HG02938 (cell line): ENCODE data around the gene MAMSTR.

Experiments used
- ATAC-seq: cut with Tn5 transposase; IDR thresholded peaks from one replicate; pipeline ENCODE4 v1.9.1; 2021; ENCODE audit warnings: mild to moderate bottlenecking, moderate library complexity; ENCODE audit not compliant: unreplicated experiment

MAMSTR gene

DNA sequence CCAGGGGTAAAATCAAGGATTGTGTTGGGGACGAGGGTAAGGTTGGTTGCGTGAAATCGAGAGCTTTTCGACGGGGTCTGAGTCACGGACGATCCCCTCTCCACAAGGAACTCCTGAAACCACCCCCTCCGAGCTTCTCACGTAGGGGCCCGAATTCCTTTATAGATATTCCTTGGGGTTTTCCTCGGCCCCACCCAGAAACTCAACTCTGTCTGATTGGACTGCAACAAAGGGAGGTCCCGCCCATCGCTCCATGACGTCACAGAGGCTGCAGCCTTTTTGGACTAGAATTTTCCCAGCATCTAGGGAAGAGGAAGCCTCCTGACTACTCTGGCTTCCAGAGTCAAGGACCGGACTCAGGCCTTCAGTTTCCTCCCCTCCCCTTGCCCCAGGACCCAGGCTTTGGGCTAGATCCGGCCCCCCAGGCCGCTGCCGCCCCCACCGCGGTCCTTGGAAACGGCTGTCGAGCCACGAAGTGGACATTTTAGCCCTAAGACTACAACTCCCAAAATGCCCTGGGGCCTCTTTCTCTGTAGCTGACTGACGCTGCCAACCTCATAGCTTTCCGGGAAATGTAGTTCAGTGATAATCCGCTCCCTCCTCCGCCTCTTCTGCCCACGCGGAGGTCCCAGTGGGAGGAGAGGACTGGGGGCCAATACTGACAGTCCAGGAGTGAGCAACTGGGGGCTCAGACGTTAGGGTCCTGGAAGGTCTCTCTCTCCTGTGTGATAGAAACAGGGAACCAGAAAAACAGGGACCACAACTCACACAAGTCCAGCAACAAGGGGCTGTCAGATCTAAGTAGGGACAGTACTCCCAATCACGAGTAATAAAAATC is 27.4 kb upstream of the MAMSTR start, which contains the start of gene IZUMO1:
Gene IZUMO1, minus strand, starts transcription at position 172 of the 838 bp plus-strand sequence. CDS start 1,050 bp downstream, outside the sequence.
- ATAC-seq, result no peak

DNA sequence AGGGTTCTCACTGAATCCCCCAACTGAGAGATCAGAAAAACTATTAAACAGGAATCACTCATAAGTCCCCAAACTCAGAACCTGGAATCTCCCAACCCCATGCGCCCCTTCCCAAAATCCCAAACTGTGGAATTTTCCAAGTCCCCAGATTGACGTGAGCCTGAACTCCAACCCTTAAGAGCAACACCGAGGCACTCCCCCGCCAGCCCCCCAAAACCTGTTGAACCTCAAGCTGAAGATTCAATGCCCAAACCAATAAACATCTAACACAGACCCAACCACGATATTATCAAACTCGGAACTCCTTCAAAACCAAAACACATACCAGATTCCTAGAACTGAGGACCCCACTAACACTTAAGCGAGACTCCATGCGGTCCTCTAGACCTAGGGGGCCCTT is 26.6 kb upstream of the MAMSTR start:
- no peak for ATAC-seq

DNA sequence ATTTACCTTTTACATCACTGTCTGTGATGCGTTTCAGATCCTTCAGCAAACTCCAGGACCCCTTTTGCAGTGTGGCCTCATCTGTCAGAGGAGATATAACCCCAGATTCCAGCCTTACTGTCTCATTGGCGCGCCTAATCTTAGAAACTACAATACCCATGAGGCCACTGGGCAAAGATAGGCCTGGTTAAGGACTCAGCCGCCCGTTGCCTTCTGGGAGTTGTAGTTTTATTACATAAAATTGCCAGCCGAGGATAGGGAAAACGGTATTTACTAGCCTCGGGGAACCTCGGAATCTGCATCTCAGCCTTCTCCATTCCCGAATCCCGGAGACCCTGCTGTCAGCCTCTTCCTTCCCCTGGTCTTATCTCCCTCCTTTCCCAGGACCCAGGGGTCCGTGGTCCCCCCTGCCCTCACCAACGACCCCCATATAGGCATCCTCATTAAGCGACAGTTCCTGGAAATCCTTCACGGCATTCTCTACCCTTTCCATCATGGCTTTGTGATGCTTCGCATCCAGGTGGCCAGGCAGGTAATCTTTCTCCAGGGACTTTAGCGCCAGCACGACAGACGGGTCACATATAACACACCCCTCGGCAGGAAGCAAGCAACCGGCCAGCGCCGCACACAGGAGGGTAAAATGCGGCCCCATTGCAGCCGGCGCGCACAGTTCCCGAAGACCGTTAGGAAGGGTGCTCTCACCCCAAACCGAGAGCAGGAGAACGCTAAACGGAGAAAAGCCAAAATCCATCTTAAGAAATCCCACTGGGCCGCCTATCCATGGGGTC is 25.9 kb upstream of the MAMSTR start:
- ATAC-seq, result no peak

DNA sequence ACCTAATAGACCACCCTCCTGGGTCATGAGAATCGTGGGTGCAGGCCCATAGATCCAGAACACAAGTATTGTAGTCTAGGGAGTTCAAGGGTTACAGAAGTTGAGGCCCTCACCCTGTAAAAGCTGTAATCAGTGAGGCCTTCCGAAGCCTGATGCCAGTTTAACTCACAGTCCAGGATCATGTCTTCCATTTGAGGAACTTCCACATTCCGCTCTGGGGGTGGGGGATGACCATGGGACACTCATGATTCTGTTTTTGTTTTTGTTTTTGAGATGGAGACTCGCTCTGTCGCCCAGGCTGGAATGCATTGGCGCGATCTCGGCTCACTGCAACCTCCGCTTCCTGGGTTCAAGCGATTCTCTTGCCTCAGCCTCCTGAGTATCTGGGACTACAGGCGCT is 22.6 kb upstream of the MAMSTR start:
- ATAC-seq, result no peak

GRCh38 chr19:48741129-48741999 is 21.8 kb upstream of the MAMSTR start:
- no peak for ATAC-seq

GRCh38 chr19:48740164-48740972 is 20.8 kb upstream of the MAMSTR start, which contains the start of gene RASIP1:
RASIP1 (minus strand) TSS chr19:48740610; CDS start chr19:48740282, 328 bp downstream.
- no peak for ATAC-seq

DNA sequence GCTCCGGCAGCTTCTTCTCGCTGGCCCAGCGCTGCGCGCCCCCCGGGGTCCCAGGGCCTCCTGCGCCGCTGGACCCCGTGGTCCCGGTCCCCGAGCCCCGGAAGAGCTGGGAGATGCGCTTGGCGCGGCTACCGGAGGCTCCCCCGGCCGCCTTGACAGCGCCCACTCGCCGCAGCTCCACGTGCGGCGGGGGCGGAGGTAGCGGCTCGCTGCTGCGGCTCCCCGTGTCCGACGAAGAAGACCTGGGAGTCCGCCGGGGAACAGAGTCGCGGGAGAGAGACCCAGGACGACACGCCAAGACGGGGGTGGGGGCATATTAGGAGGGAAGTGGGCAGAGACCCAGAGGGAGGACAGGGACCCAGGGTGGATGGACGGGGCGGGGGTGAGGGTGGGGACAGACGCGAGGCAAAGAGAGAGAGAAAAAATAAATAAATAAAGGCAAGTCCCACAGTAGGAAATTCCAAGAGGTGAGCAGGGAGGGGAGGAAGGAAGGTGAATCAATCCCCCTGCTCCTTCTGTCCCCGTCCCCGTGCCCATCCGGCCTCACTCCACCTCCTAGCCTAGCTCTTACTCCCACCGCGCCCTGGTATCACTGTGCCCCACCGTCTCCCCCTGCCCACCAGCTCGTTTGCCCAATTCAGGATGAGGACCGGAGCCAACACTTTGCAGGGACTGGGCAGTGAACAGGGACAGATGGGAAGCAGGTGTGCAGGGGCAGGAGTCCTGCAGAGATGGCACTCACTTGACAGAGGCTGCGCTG is 20.1 kb upstream of the MAMSTR start:
- no peak for ATAC-seq

DNA sequence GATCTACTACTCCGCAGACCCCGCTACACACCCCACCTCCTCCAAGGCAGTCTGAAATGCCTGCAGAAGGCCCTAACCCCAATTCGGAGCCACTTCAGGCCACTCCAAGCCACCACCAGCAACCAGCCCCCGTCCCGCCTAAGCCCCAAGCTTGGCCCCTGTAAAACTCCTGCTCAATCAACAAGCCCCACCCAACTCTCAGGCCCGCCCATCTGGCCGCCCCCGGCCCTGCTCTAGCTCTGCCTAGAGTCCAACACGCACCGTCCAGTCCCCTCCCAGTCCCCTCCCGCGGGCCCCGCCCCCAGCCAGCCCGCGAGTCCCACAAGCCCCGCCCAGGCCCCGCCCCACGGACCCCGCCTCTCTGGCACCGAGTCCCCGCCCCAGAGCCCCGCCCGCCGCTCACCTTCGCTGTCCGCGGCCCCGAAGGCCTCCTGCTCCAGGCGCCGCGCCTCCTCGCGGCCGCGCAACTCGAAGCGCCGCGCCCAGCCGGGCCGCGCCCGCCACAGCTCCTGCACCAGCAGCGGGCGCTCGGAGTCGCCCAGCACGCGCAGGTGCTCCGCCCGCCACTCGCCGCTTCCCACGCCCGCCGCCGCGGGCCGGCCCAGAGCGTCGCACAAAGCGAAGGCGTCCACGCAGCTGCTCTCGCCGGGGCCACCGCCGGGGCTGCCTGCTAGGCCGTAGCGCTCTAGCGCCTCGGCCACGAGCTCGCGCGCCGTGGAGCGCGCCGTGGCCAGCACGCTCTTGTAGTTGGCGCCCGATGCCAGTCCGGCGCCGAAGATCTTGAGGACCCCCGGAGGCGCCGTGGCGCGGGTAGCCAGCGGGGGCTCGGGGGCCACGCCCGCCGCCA is 19.3 kb upstream of the MAMSTR start:
- no peak for ATAC-seq

- no peak for ATAC-seq
These were observed 18.0 kb upstream of the MAMSTR start for GRCh38 chr19:48737360-48737998.

DNA sequence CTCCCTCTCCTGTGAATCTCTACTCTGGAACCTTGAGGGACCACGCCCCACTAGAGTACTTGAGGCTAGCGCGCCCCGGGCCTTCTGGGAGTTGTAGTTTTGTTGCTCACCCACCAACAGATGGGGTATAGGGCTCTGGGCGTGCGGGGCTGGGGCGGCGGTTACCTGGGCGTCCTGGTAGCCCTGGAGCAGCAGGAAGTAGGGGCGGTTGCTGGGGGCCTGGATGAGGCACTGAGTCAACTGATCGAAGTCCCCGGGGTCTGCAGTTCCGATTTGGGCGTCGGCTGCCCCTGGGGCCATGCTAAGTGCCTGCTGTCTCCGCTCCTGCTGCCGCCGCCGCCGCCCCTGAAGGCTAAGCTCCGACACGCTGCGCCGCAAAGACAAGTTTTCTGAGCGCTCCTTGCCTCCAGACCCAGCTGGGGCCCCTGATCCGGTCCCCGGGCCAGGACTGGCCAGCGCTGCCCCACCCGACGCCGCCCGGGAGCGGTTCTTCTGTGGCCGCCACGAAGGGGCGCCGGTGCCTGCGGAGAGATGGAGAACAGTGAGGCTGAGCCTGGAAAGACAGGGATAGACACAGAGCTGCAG is 15.6 kb upstream of the MAMSTR start:
- ATAC-seq, result no peak

GRCh38 chr19:48734625-48735024 is 15.1 kb upstream of the MAMSTR start:
- no peak for ATAC-seq

GRCh38 chr19:48731452-48731851 is 11.9 kb upstream of the MAMSTR start:
- ATAC-seq, result no peak

GRCh38 chr19:48728911-48729664 is 9.6 kb upstream of the MAMSTR start:
- no peak for ATAC-seq

- ATAC-seq, result no peak
These were observed 7.0 kb upstream of the MAMSTR start for GRCh38 chr19:48726556-48726955.

- no peak for ATAC-seq
These were observed 5.5 kb upstream of the MAMSTR start for GRCh38 chr19:48724796-48725753.
